ENCODE measurements around the gene EFR3B.
"Not testable (repeated sequence)": the region's sequence is repeated elsewhere in the genome, so short reads cannot be mapped to it uniquely, and the experiment has no call there.

The EFR3B gene

GRCh38 chr2:25115249-25115883 lies 73.5 kb downstream of the EFR3B start:
- no peak for DNase-seq

GRCh38 chr2:25115902-25116301 lies 74.0 kb downstream of the EFR3B start:
- no peak for DNase-seq

GRCh38 chr2:25116956-25117355 lies 75.1 kb downstream of the EFR3B start:
- DNase-seq: no peak

- DNase-seq: no peak
Observed at GRCh38 chr2:25119263-25119662, 77.4 kb downstream of the EFR3B start.

- no peak for DNase-seq
Observed at GRCh38 chr2:25122367-25122766, 80.5 kb downstream of the EFR3B start.

- DNase-seq: no peak
Observed at GRCh38 chr2:25123682-25124081, 81.8 kb downstream of the EFR3B start.

- no peak for DNase-seq
Observed at GRCh38 chr2:25125189-25125588, 83.3 kb downstream of the EFR3B start.

GRCh38 chr2:25125976-25126375 lies 84.1 kb downstream of the EFR3B start:
- no peak for DNase-seq

GRCh38 chr2:25127071-25127470 lies 85.2 kb downstream of the EFR3B start:
- DNase-seq: not testable (repeated sequence)

- DNase-seq: no peak
Observed at GRCh38 chr2:25127646-25128045, 85.8 kb downstream of the EFR3B start.

- DNase-seq: no peak
Observed at GRCh38 chr2:25129901-25130520, 88.1 kb downstream of the EFR3B start.

GRCh38 chr2:25131253-25131566 lies 89.3 kb downstream of the EFR3B start:
- DNase-seq: no peak

- no peak for DNase-seq
Observed at GRCh38 chr2:25131567-25132298, 89.9 kb downstream of the EFR3B start.

- no peak for DNase-seq
Observed at GRCh38 chr2:25132299-25132635, 90.4 kb downstream of the EFR3B start.

- DNase-seq: no peak
Observed at GRCh38 chr2:25132693-25133092, 90.8 kb downstream of the EFR3B start.

- DNase-seq: not testable (repeated sequence)
Observed at GRCh38 chr2:25140535-25140934, 98.7 kb downstream of the EFR3B start.

GRCh38 chr2:25141120-25141519 lies 99.2 kb downstream of the EFR3B start:
- DNase-seq: no peak

GRCh38 chr2:25145803-25146202 lies 103.9 kb downstream of the EFR3B start:
- no peak for DNase-seq

GRCh38 chr2:25146896-25147295 lies 105.0 kb downstream of the EFR3B start:
- DNase-seq: no peak

GRCh38 chr2:25149646-25150045 lies 107.8 kb downstream of the EFR3B start:
- no peak for DNase-seq

- not testable (repeated sequence) for DNase-seq
Observed at GRCh38 chr2:25150993-25151392, 109.1 kb downstream of the EFR3B start.

- DNase-seq: no peak
Observed at GRCh38 chr2:25151718-25152117, 109.8 kb downstream of the EFR3B start.

- DNase-seq: no peak
Observed at GRCh38 chr2:25155401-25155800, 113.5 kb downstream of the EFR3B start.

- no peak for DNase-seq
Observed at GRCh38 chr2:25158096-25158852, 116.4 kb downstream of the EFR3B start.
